Renal cortex interstitium (tissue), 11 donors: ENCODE data around the gene PDE1A. TPM values are rescaled to one million over a fixed set of nuclear protein-coding genes. Genes with fewer than 3 reads are reported as not detected.
"Not testable (repeated sequence)": the region's sequence is repeated elsewhere in the genome, so short reads cannot be mapped to it uniquely, and the experiment has no call there.

ENCODE experiments used
- DNase-seq, 11 donors: peaks; one replicate each; pipeline ENCODE4 v3.0.0-alpha.2; 2013; ENCODE audit warnings: low read depth in 9 of 11, low spot score in 4 of 11; ENCODE audit errors: extremely low read depth in 1 of 11
- polyA plus RNA-seq, 3 donors: library from polyadenylated mRNA; unstranded; fragments of 120-200 nt; gene quantifications; one replicate each; pipeline ENCODE4 v1.2.1, GENCODE V29; 2013; ENCODE audit not compliant: insufficient read length in 3 of 3

PDE1A gene
- polyA plus RNA-seq, 3 donors = 18.5 to 25.3 (median 22.8) TPM

GRCh38 chr2:182316950-182317349 is 109.9 kb downstream of the PDE1A start:
- no peak for DNase-seq

DNA sequence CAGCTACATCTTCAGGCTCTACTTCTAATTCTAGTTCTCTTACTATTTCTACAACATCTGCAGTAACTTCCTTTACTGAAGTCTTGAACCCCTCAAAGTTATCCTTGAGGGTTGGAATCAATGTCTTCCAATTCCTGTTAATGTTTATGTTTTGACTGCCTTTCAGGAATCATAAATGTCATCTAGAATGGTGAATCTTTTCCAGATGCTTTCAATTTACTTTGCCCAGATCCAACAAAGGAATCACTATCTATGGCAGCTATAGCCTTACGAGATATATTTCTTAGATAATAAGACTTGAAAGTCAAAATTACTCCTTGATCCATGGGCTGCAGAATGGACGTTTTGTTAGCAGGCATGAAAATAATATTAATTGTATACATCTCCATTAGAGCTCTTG is 123.9 kb downstream of the PDE1A start:
- DNase-seq = no peak

DNA sequence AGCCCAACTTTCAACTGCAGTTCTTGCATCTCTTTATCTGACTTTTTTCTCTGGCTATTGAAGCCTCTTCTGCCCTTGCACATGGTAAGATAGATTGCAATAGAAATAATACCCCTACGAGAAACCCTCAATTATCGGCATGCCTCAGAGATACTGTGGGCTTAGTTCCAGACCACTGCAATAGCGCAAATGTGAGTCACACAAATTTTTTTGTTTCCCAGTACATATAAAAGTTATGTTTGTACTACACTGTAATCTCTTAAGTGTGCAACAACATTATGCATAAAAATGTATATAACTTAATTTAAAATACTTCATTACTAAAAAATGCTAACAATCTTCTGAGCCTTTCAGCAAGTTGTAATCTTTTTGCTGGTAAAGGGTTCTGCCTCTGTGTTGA is 124.7 kb downstream of the PDE1A start:
- DNase-seq = no peak

DNA sequence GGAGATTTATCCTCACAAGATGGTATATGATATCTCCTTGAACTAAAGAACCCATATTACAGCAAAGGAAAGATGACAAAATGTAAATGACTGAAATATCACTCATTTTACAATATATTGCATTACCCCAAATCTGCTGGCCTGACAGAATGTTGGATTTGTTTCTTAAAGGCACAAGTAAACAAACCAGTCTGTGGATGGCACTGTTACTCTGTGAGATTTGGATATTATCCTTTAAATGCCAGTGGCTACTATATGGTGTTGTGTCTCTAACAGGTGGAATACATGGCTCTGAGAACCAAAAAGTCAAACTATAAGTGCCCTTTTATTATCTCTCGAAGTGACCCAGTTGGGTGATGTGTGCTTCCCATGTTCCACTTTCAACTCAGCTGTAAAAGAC is 125.7 kb downstream of the PDE1A start:
- DNase-seq = no peak

- peak; percentile 34 to 71 (median 46) for DNase-seq
These were observed 126.2 kb downstream of the PDE1A start for GRCh38 chr2:182300608-182301007.

- no peak for DNase-seq
These were observed 127.2 kb downstream of the PDE1A start for GRCh38 chr2:182299632-182300031.

DNA sequence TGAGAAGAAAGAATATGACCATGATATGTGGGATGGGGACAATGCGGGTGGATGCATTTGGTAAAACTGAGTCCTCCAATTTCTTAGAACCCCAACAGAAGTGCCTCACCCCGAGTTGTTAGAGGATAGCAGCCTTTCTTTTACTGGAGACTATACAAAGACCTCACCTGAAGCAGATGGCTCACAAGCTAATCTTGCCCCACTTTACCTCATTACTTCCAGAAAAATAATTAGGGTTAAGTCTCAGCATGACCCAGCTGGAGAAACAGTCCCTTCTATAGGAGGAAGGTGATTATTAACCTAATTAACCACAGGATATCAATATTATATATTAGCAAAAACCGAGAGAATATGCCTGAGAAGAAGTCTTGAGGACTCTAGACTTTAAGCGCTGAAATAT is 128.4 kb downstream of the PDE1A start:
- no peak for DNase-seq

DNA sequence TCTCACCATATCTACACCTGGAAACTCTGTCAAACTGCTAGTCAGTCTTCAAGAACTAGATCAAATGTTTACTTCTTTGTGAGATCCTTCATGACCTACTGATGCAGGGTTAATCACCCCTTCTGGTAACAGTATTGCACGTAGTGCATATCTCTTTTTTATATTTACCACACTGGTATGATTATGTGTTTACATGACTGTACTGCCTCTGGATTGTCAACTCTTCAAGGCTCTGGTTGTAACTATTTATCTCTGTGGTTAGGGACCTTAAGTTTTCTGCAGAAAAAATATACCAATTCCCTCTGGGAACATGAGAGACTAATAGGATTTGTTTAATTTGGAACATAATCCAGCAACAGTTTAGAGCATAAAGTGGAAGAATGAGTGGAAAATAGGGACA is 135.5 kb downstream of the PDE1A start:
- no peak for DNase-seq

GRCh38 chr2:182283512-182283911 is 143.3 kb downstream of the PDE1A start:
- DNase-seq = no peak

- no peak for DNase-seq
These were observed 145.6 kb downstream of the PDE1A start for GRCh38 chr2:182281276-182281675.

GRCh38 chr2:182280118-182280517 is 146.7 kb downstream of the PDE1A start:
- DNase-seq = no peak

DNA sequence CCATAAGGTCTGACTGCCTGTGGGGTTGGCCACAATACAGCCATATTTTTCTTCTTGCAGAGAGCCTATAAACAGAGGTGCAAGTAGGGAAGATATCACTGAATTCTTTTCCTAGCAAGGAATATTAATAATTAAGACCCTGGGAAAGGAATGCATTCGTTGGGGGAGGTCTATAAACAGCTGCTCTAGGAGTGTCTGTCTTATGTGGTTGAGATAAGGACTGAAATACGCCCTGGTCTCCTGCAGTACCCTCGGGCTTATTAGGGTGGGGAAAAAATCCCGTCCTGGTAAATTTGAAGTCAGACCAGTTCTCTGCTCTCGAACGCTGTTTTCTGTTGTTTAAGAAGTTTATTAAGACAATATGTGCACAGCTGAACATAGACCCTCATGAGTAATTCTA is 150.2 kb downstream of the PDE1A start:
- DNase-seq = not testable (repeated sequence)

GRCh38 chr2:182267971-182268370 is 158.9 kb downstream of the PDE1A start:
- no peak for DNase-seq

- no peak for DNase-seq
These were observed 159.9 kb downstream of the PDE1A start for GRCh38 chr2:182266909-182267308.

GRCh38 chr2:182265718-182266117 is 161.1 kb downstream of the PDE1A start:
- DNase-seq = no peak

DNA sequence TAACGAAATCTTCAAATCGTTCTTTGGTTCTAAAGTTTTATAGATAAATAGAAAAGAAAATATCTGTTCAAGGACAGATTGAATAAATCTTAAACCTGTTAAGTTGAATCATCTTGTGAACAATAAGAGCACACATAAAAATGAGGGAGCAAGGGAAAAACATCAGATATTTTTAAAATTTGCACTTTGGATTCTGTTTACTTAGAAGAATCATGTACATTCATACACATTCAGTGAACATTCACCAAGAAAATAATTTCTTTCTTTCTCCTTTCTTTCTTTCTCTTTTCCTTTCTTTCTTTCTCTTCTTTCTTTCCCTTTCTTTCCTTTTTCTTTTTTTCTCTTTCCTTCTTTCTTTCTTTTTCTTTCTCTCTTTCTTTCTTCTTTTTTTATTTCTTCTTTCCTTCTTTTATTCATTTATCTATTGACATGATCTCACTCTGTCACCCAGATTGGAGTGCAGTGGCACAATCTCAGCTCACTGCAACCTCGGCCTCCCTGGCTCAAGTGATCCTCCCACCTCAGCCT is 164.9 kb downstream of the PDE1A start:
- DNase-seq = no peak

- DNase-seq = no peak
These were observed 167.1 kb downstream of the PDE1A start for GRCh38 chr2:182259629-182260150.

GRCh38 chr2:182252534-182252933 is 174.3 kb downstream of the PDE1A start:
- no peak for DNase-seq

DNA sequence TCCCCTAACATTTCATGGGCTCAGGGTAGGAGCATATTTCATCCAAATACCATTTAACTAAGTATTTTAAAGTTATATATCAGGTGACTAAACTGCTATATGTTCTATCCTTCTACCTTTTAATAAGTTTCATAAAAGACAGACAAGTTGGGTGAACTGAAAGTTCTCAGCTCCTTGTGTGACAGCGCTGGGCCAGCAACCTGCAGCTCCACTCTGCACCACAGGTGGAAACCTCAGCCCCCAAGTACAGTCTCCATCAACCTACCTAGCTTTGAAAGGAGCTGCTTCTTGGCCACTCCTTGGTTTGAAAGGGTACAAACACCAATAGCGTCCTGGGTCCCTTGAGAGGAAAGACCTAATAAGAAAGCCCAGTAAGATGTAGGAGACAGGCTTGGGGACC is 177.9 kb downstream of the PDE1A start:
- no peak for DNase-seq

DNA sequence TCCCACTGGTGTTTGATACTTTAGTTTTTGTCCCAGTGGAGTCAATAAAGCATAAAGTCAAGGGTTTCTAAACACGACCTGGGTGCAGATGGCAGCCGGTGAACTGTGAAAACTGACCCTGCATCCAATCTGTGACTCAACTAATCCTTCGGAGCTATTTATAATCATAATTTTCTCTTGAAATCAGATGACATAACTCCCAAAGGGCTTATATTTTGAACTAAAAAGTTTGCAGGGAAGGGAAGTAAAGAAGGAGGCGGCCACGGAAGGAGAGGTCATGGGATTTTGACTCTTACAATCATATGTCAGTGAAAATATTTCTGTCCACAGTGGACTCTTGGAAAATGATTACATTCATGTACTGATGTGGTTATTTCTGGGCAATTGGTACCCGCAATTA is 178.5 kb downstream of the PDE1A start:
- no peak for DNase-seq

DNA sequence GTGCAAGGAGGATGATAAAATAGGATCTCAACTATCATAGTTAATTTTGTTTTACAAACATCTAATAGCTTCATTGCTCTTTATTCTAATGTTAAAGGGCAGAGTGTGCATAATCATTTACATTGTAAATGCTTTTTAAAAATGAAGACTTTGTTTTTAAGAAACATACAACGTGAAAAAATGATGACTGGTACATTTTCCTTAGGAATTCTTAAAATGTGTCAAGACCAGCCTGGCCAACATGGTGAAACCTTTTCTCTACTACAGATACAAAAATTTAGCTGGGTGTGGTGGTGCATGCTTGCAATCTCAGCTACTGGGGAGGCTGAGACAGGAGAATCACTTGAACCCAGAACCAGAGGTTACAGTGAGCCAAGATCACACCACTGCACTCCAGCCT is 179.0 kb downstream of the PDE1A start:
- no peak for DNase-seq

GRCh38 chr2:182245963-182246362 is 180.9 kb downstream of the PDE1A start:
- no peak for DNase-seq
